H1 (cell line): Measurements from ENCODE around the gene PALS2. TPM values are rescaled to one million over a fixed set of nuclear protein-coding genes. Genes with fewer than 3 reads are reported as not detected.

Source experiments
- CTCF ChIA-PET: fragments of 300-600 bp; sonication (Branson Sonifier 250); formaldehyde crosslinking; loops from one replicate; lab custom pipeline; 2021; ENCODE audit not compliant: partially characterized antibody; lab: Charles Lee
- POLR2A ChIA-PET: fragments of 300-600 bp; sonication (Branson Sonifier 250); formaldehyde crosslinking; loops from one replicate; lab custom pipeline; 2021; ENCODE audit warnings: inconsistent platforms; ENCODE audit not compliant: partially characterized antibody; lab: Charles Lee
- DNase-seq, 2 experiments: peaks; one replicate each; pipeline versions ENCODE4 v3.0.0 to v3.0.0-alpha.2; 2010 to 2022; ENCODE audit warnings: low spot score in 2 of 2, low read depth in 1 of 2, mixed read lengths in 1 of 2
- FAIRE-seq: peaks from 2 replicates; lab custom pipeline; 2011; peaks lifted over from hg19 to GRCh38; lab: Jason Lieb, UNC
- H2AFZ ChIP-seq: 2 replicates; pipeline ENCODE4 v1.8.1; 2012; ENCODE audit warnings: low read length, inconsistent platforms
- H2AK5ac ChIP-seq: 2 replicates; pipeline ENCODE4 v1.6.1; 2013; ENCODE audit warnings: low read depth, low read length
- H2BK120ac ChIP-seq: replicated peaks from 2 replicates; pipeline ENCODE3; 2013; ENCODE audit warnings: low read depth, low read length, inconsistent platforms
- H2BK12ac ChIP-seq: 2 replicates; pipeline ENCODE4 v1.6.1; 2013; ENCODE audit warnings: low read depth, low read length
- H2BK15ac ChIP-seq: 2 replicates; pipeline ENCODE4 v1.6.1; 2013; ENCODE audit warnings: low read length
- H2BK20ac ChIP-seq: 2 replicates; pipeline ENCODE4 v1.6.1; 2013; ENCODE audit warnings: low read length
- H2BK5ac ChIP-seq: 2 replicates; pipeline ENCODE4 v1.6.1; 2013; ENCODE audit warnings: low read depth, low read length
- H3K14ac ChIP-seq: 2 replicates; pipeline ENCODE4 v1.6.1; 2013; ENCODE audit warnings: inconsistent platforms; ENCODE audit not compliant: insufficient read length
- H3K18ac ChIP-seq: 2 replicates; pipeline ENCODE4 v1.6.1; 2013; ENCODE audit warnings: low read length; ENCODE audit errors: extremely low read depth
- H3K23ac ChIP-seq: 2 replicates; pipeline ENCODE4 v1.6.1; 2013; ENCODE audit warnings: inconsistent platforms; ENCODE audit not compliant: insufficient read length
- H3K23me2 ChIP-seq: 2 replicates; pipeline ENCODE4 v1.6.1; 2013; ENCODE audit warnings: low read depth, low read length
- H3K27ac ChIP-seq: 2 replicates; pipeline ENCODE4 v1.6.1; 2011; ENCODE audit warnings: low read depth, low read length, inconsistent platforms
- H3K27me3 ChIP-seq, 4 experiments: replicated peaks in 1 of 4; 1 replicate in 1 of 4; 2 replicates in 3 of 4; pipeline versions ENCODE4 v1.6.1 to v1.8.1; 2011 to 2013; ENCODE audit warnings: low read length in 3 of 4, mild to moderate bottlenecking in 3 of 4, inconsistent platforms in 2 of 4, mixed read lengths in 2 of 4, moderate library complexity in 1 of 4; ENCODE audit not compliant: control insufficient read depth in 3 of 4, insufficient read depth in 3 of 4; ENCODE audit errors: extremely low read depth in 1 of 4
- H3K36me3 ChIP-seq, 4 experiments: 2 replicates each; pipeline versions ENCODE4 v1.6.1 to v1.8.1; 2011 to 2013; ENCODE audit warnings: mild to moderate bottlenecking in 4 of 4, low read length in 3 of 4, moderate library complexity in 2 of 4, control low read depth in 1 of 4, inconsistent platforms in 1 of 4; ENCODE audit not compliant: insufficient read depth in 4 of 4, control insufficient read depth in 2 of 4
- H3K4ac ChIP-seq: replicated peaks from 2 replicates; pipeline ENCODE3; 2013; ENCODE audit warnings: low read length, low read depth, mixed read lengths, inconsistent platforms; ENCODE audit not compliant: insufficient read length
- H3K4me1 ChIP-seq, 4 experiments: replicated peaks in 1 of 4; 1 replicate in 1 of 4; 2 replicates in 3 of 4; pipeline versions ENCODE4 v1.6.1 to v1.8.1; 2011 to 2013; ENCODE audit warnings: low read length in 3 of 4, inconsistent platforms in 2 of 4, mixed read lengths in 1 of 4; ENCODE audit not compliant: insufficient read depth in 4 of 4, control insufficient read depth in 3 of 4
- H3K4me2 ChIP-seq, 2 experiments: 2 replicates each; pipeline versions ENCODE4 v1.6.1 to v1.8.1; 2011 to 2013; ENCODE audit warnings: low read depth in 2 of 2, low read length in 2 of 2, control low read depth in 1 of 2, inconsistent platforms in 1 of 2, mild to moderate bottlenecking in 1 of 2; ENCODE audit not compliant: insufficient read depth in 1 of 2
- H3K4me3 ChIP-seq, 4 experiments: fragments of 200-600, 300-600 bp in 1 of 4; sonication (generic), shearing (Covaris generic), sonication (Bioruptor Twin) in 1 of 4; 2 replicates each; pipeline versions ENCODE4 v1.5.1 to v1.8.1; 2011 to 2016; ENCODE audit warnings: low read length in 4 of 4, low read depth in 3 of 4, control low read depth in 2 of 4, inconsistent platforms in 2 of 4, mild to moderate bottlenecking in 2 of 4, mixed read lengths in 1 of 4, moderate library complexity in 1 of 4; ENCODE audit not compliant: insufficient read depth in 2 of 4; ENCODE audit errors: extremely low read depth in 1 of 4
- H3K56ac ChIP-seq: replicated peaks from 2 replicates; pipeline ENCODE3; 2013; ENCODE audit warnings: low read depth, mild to moderate bottlenecking, mixed read lengths, low read length, inconsistent platforms; ENCODE audit not compliant: insufficient read length
- H3K79me1 ChIP-seq: 2 replicates; pipeline ENCODE4 v1.6.1; 2013; ENCODE audit warnings: low read depth, low read length, control low read depth
- H3K79me2 ChIP-seq, 2 experiments: 2 replicates each; pipeline versions ENCODE4 v1.6.1 to v1.8.1; 2012 to 2013; ENCODE audit warnings: low read length in 2 of 2, mild to moderate bottlenecking in 2 of 2, inconsistent platforms in 1 of 2; ENCODE audit not compliant: insufficient read depth in 2 of 2, control insufficient read depth in 1 of 2
- H3K9ac ChIP-seq, 4 experiments: replicated peaks in 1 of 4; 1 replicate in 1 of 4; 2 replicates in 3 of 4; pipeline versions ENCODE4 v1.6.1 to v1.8.1; 2011 to 2013; ENCODE audit warnings: low read depth in 3 of 4, low read length in 3 of 4, control low read depth in 2 of 4, mild to moderate bottlenecking in 2 of 4, moderate library complexity in 2 of 4, inconsistent platforms in 1 of 4; ENCODE audit errors: extremely low read depth in 1 of 4
- H3K9me3 ChIP-seq, 2 experiments: 2 replicates each; pipeline versions ENCODE4 v1.6.1 to v1.8.1; 2012 to 2013; ENCODE audit warnings: mild to moderate bottlenecking in 2 of 2, moderate library complexity in 2 of 2, control low read depth in 1 of 2, inconsistent platforms in 1 of 2, low read depth in 1 of 2, low read length in 1 of 2, mixed read lengths in 1 of 2; ENCODE audit not compliant: insufficient read depth in 2 of 2
- H4K20me1 ChIP-seq, 2 experiments: replicated peaks in 1 of 2; 2 replicates each; pipeline versions ENCODE3 to v1.8.1; 2011 to 2013; ENCODE audit warnings: inconsistent platforms in 2 of 2, low read length in 2 of 2, mild to moderate bottlenecking in 1 of 2; ENCODE audit not compliant: insufficient read depth in 2 of 2, control insufficient read depth in 1 of 2
- H4K5ac ChIP-seq: 2 replicates; pipeline ENCODE4 v1.6.1; 2013; ENCODE audit warnings: low read length, low read depth, mixed read lengths, inconsistent platforms; ENCODE audit not compliant: insufficient read length
- H4K8ac ChIP-seq: 2 replicates; pipeline ENCODE4 v1.8.0; 2013; ENCODE audit warnings: mild to moderate bottlenecking, moderate library complexity, low read length, inconsistent platforms; ENCODE audit not compliant: insufficient read depth; ENCODE audit errors: extremely low read depth
- H4K91ac ChIP-seq: replicated peaks from 2 replicates; pipeline ENCODE3; 2013; ENCODE audit warnings: low read length, mixed read lengths, inconsistent platforms; ENCODE audit not compliant: insufficient read length
- GABPA ChIP-seq: IDR thresholded peaks from 2 replicates; pipeline ENCODE4 v1.6.1; 2011; ENCODE audit warnings: mild to moderate bottlenecking, low read length, moderate library complexity, borderline replicate concordance; ENCODE audit not compliant: insufficient read depth
- SIRT6 ChIP-seq: IDR thresholded peaks from one replicate; pipeline ENCODE4 v1.7.1; 2012; ENCODE audit warnings: low read length, inconsistent platforms
- SP4 ChIP-seq: IDR thresholded peaks from 2 replicates; pipeline ENCODE4 v1.6.1; 2012; ENCODE audit warnings: low read length, inconsistent platforms
- USF2 ChIP-seq: IDR thresholded peaks from 2 replicates; pipeline ENCODE4 v1.6.1; 2011; ENCODE audit warnings: low read length, improper control_type of control experiment
- WGBS, 2 experiments: shearing (Covaris generic) in 1 of 2; methylation state at CpG; one replicate each; pipeline versions ENCODE4 v1.1.6 to v1.1.7; 2013 to 2015; ENCODE audit warnings: low lambda C conversion rate in 2 of 2, mixed read lengths in 2 of 2, inconsistent platforms in 1 of 2, low coverage in 1 of 2, missing lambda C conversion rate in 1 of 2; ENCODE audit not compliant: insufficient replicate concordance in 2 of 2, insufficient coverage in 1 of 2, insufficient read length in 1 of 2; ENCODE audit errors: extremely low coverage in 1 of 2, missing lambda C conversion rate in 1 of 2; 5-methylcytosine and 5-hydroxymethylcytosine counted together
- polyA plus RNA-seq, 7 experiments: library from polyadenylated mRNA; depleted of rRNA in 3 of 7; stranded (reverse) in 5 of 7; unstranded in 2 of 7; fragments of >200 nt in 5 of 7; fragments of 200-250 nt in 2 of 7; gene quantifications; 1 replicate in 5 of 7; 2 replicates in 1 of 7; 4 replicates in 1 of 7; pipeline versions ENCODE4 v1.2.1 to v1.2.3, GENCODE V29; 2011 to 2013; ENCODE audit warnings: missing spikeins in 2 of 7, mixed read lengths in 2 of 7
- total RNA-seq: library from RNA; stranded (reverse); fragmentation: NEBNext Ultra II Directional; extraction: Animal tissue kit (Norgen Biotek cat#: 25700); gene quantifications from 2 replicates; pipeline ENCODE4 v1.2.1, GENCODE V29; 2021

PALS2 gene
- total and polyA plus RNA-seq, 2 of the 8 experiments (the other 6 are each of a cell fraction or from before 2014, with no cell fraction given): 10.4 to 98.3 TPM

- no peaks in the 10 kb centered on the region for H4K20me1 ChIP-seq
- ChIA-PET CTCF (interaction anchor here (0.9 kb wide), 1 partner anchor 184 kb away, joined by 3 read pairs; no protein-coding TSS in a partner anchor), POLR2A (interaction anchor here (0.6 kb wide), 1 partner anchor 133 kb away, joined by 3 read pairs; no protein-coding TSS in a partner anchor)
- 93% methylated on average over 2 of the region's 2 CpGs; no CpG with 5 or more reads in 1 of the 2 experiments for WGBS, 2 experiments
- H2AK5ac ChIP-seq: no peak overlapping the region
- no peaks in the 10 kb centered on the region for H3K23me2 ChIP-seq
- no peaks in the 10 kb centered on the region for H3K36me3 ChIP-seq
- no peak for FAIRE-seq
- no peak overlapping the region for H4K5ac ChIP-seq
- H3K14ac ChIP-seq: no peak overlapping the region
- H3K4me1 ChIP-seq: peaks cover 0 to 11% (median 0%) of the 10 kb centered on the region in 4 experiments; a peak in 1 of 7 replicates
- no peak overlapping the region for H3K9ac ChIP-seq
- no peak overlapping the region for H3K23ac ChIP-seq
- H4K91ac ChIP-seq: no peak overlapping the region
- no peak overlapping the region for H2BK5ac ChIP-seq
- H2BK15ac ChIP-seq: no peak overlapping the region
- H2BK20ac ChIP-seq: no peak overlapping the region
- H3K4me2 ChIP-seq: no peak overlapping the region
- TF ChIP-seq SP4 (no peak), SIRT6 (no peak), GABPA (no peak), USF2 (0 out of 2 replicates have a peak, but pooled peaks have one; percentile 15)
- TF ChIP-seq, all 59 proteins: peak for 1
- Histone ChIP-seq H3K27ac (no peak overlapping the region), H3K79me2 (no peaks in the 10 kb centered on the region), H3K56ac (no peak overlapping the region), H3K9me3 (no peaks in the 10 kb centered on the region), H2BK12ac (no peak overlapping the region), H3K4ac (no peak overlapping the region), H2AFZ (no peak overlapping the region), H3K27me3 (no peaks in the 10 kb centered on the region), H3K79me1 (no peaks in the 10 kb centered on the region), H3K18ac (no peak overlapping the region), H4K8ac (no peak overlapping the region), H2BK120ac (no peak overlapping the region), H3K4me3 (no peak overlapping the region)
- DNase-seq: no peak
These were observed 7.0 kb upstream of the PALS2 start for GRCh38 chr7:24566274-24566673.
